Stimulated activated CD4-positive, alpha-beta T cell treated with anti-CD3 and anti-CD28 coated beads, TNF-alpha, amount 100 ng/mL, for 4 hours (primary cell): ENCODE results near the gene ODC1.

Experiments
- DNase-seq, 3 experiments: peaks; one replicate each; pipeline ENCODE4 v3.0.0-alpha.2; 2020; ENCODE audit warnings: low read depth in 3 of 3

Gene ODC1

GRCh38 chr2:10400568-10400977 lies 47.6 kb downstream of the ODC1 start:
- no peak for DNase-seq

- DNase-seq, result no peak
Observed at GRCh38 chr2:10400002-10400401, 48.1 kb downstream of the ODC1 start.

DNA sequence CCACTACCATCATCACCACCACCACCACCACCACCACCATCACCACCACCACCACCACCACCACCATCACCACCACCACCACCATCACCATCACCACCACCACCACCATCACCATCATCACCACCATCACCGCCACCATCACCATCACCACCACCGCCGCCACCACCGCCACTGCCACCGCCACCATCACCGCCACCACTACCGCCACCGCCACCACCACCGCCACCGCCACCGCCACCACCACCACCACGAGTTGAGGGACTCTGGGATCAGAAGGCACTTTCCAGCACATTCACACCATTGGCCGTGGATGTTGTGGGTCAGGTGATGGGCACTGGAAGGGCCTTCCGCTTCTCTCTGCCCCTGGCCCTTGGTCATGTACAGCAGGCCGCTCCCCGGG lies 48.8 kb downstream of the ODC1 start:
- no peak for DNase-seq

- no peak for DNase-seq
Observed at GRCh38 chr2:10398496-10398895, 49.6 kb downstream of the ODC1 start.

DNA sequence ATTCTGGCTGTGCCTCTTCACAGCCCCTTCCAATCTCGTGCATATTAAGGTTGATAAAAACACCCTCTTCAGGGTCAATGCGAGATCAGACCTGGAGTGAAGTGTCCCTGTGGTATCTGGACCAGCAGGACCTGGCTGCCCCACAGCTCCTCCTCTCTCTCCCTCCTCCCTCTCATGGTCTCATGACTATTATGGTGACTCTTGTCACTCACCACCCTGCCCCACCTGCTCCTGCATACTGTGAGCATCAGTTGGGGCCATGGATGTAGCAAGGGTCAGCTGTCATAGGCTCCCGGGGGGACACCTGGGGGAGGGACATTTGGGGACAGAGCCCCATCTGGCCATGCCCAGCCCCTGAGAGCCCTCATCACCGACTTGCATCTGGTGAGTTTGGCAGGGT lies 50.2 kb downstream of the ODC1 start:
- DNase-seq, result no peak

DNA sequence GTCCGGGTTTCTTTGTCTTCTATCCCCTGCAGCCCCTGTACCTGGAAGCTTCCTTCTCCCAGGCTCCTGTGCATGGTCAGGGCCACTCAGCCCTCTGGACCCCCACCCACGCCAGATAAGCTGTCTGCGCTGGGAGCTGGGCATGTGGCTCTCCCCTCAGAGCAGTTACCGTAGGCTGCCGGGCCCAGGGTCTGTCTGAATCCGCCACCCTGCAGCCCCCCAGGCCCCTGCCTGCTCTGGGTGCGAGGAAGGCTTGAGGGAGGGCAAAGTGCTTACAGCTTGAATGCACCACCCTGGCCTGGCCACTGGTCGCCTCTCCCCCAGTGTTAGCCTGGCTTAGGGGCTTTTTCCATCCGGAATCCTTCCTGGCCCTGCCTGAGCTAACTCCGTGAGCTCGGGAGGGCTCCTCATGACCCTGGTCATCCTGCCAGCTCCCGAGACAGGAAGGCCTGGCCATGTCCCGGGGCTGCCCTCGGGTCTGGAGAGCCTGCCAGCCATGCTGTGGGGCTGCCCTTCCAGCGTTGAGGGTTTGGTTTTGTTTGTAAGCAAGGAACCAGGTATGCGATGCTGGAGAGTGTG lies 50.7 kb downstream of the ODC1 start:
- DNase-seq, result no peak

DNA sequence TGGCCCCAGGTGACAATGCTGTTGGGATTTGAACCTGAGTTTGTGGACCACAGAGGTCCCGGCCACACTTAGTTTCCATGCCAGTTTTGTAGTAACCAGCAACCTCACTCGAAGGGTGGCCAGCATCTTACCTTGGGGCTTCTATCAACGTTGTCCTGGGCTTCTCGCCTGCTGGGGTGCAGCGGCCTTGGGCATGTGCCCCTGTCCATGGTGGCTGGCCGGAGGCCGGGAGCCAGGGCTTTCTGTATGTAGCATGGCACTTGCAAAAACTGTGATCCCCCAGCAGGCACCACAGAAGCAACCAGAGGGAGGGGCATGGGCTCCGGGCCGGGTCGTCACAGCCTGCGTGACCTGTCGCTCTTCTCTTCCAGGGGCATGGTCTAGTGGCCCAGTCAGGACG lies 51.7 kb downstream of the ODC1 start:
- no peak for DNase-seq

- no peak for DNase-seq
Observed at GRCh38 chr2:10395893-10396292, 52.2 kb downstream of the ODC1 start.

DNA sequence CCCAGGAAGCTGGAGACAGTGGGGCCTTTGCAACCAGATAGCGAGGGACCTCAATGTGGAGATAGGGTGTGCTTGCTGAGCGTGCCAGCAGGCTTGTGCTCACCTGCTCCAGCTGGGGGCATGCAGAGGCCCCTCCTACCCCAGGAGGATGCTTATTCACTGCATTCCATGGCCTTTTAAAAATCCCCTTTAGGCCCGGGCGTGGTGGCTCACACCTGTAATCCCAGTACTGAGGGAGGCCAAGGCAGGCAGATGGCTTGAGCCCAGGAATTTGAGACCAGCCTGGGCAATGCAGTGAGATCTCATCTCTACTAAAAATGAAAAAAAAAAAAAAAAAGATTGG lies 54.5 kb downstream of the ODC1 start:
- DNase-seq, result no peak

DNA sequence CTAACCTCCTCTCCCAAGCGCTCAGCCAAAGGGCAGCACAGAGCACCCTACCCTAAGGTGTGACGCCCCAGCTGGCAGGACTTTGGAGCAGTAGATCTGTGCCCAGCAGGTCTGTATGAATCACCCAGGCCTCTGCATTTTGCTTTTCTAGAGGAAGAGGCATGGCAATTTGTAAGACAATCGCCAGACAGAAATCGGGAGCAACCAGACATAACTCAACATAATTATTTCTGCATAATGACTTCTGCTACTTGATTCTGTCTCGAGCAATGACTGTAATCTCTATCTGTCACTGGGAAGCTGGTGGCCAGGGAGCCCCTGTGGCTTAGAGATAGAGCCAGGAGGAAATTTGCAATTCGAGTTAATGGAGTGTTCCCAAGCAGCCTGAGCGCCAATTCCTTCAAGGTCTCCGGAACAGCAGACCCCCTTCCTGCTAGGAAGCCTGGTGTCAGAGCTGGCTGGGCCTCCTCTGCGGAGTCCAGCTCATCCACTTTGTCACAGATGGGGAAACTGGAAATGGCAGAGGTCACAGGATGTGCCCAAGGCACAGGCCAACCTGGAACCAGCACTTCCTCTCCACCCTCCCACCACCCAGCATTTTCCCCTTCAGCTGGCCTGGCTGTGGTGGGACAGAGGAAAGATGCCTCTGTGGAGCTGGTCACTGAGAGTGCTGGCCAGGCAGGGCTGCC lies 55.0 kb downstream of the ODC1 start:
- no peak for DNase-seq

DNA sequence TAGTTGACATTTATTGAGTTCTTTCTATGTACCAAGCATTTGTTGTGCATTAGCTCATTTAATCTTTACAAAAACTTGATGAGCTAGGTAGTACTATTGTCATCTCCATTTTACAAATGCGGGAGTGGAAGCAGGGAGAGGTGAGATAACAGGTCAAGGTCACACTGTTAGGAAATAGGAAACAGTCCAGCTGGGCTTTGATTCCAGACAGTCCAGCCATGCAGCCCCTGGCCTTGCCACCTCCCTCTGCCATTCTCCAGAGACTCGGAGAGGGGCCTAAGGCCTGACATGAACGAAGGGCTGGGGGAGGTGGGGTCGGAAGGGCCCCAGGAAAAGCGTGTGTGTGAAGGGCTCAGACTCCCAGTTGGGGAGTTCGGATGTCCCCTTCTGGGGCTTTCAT lies 55.6 kb downstream of the ODC1 start:
- DNase-seq, result no peak

GRCh38 chr2:10392100-10392499 lies 56.0 kb downstream of the ODC1 start:
- DNase-seq, result no peak

DNA sequence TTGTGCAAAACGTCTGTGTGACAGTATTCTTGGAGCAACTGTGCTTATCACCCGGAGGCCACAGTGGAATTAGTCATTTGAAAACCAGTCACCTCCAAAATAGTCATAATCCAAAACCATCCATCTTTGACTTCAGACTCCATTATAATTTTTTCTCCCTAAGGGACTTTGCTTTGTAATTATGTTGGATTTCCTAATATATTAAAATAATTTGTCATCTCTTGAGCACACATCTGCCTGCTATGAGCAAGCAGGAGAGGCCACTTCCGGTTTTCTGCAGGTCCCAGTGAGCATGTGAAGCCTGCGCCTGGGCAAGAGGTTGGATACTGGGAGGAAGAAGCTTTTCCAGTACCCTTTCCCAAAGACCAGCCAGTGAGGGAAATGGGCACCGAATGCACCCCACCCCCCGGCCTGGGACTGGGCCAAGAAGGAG lies 57.7 kb downstream of the ODC1 start:
- DNase-seq, result no peak
